Uterus (tissue), 2 donors: ENCODE measurements around the gene LPCAT1.

ENCODE experiments used
- CTCF ChIP-seq, 4 experiments: fragments of 200-600 bp in 2 of 4; fragments of 450-650 bp in 2 of 4; sonication (generic) in 2 of 4; IDR thresholded peaks; one replicate each; pipeline ENCODE4 v1.5.1; 2016 to 2019; ENCODE audit warnings: antibody characterized with exemption in 4 of 4, mild to moderate bottlenecking in 2 of 4, moderate library complexity in 1 of 4
- POLR2A ChIP-seq, 2 donors: fragments of 450-650 bp; IDR thresholded peaks; one replicate each; pipeline ENCODE4 v1.6.1; 2016; ENCODE audit warnings: antibody characterized with exemption in 2 of 2, mild to moderate bottlenecking in 1 of 2, moderate library complexity in 1 of 2

GRCh38 chr5:1558944-1559343 lies 35.2 kb upstream of the LPCAT1 start:
- TF ChIP-seq POLR2A (IDR thresholded peaks at IDR 0.05) = no peak
- no peak for TF ChIP-seq CTCF (IDR thresholded peaks at IDR 0.05)
